ENCODE results near the gene PDS5B. TPM values are rescaled to one million over a fixed set of nuclear protein-coding genes. Genes with fewer than 3 reads are reported as not detected.

PDS5B gene
- total and polyA plus RNA-seq, 2 donors (not counting 1 experiment from before 2014, with no cell fraction given): 6.6 to 62.9 TPM

GRCh38 chr13:32761472-32761871, 175.2 kb downstream of the PDS5B start:
- H3K4me3 ChIP-seq (ENCODE audit: control extremely low read depth in 1 of 5, extremely low read depth in 1 of 5, insufficient read depth in 1 of 5, low read depth in 2 of 5, low read length in 4 of 5): no peak overlapping the region
- no peak overlapping the region for H3K4me3 Mint-ChIP-seq
- H3K27me3 ChIP-seq (replicated peaks in 1 of 4; ENCODE audit: control extremely low read depth in 1 of 4, control insufficient read depth in 3 of 4, insufficient read depth in 4 of 4, low read length in 3 of 4): no peaks in the 10 kb centered on the region
- WGBS (ENCODE audit: insufficient coverage): no CpG with 5 or more reads among the region's 2 CpGs
- H3K27ac Mint-ChIP-seq: no peak overlapping the region
- H3K27ac ChIP-seq (ENCODE audit: low read length in 2 of 2): no peak overlapping the region
- no peak overlapping the region for H3K9ac ChIP-seq (ENCODE audit: low read length)
- peaks cover 0 to 6% (median 4%) of the 10 kb centered on the region in 3 donors for H3K9me3 ChIP-seq (ENCODE audit: control extremely low read depth in 1 of 3, control insufficient read depth in 2 of 3, insufficient read depth in 1 of 3, low read length in 2 of 3)
- no peak for DNase-seq
- H3K79me2 ChIP-seq (ENCODE audit: control insufficient read depth, insufficient read depth, low read length): no peaks in the 10 kb centered on the region
- no peaks in the 10 kb centered on the region for H3K27me3 Mint-ChIP-seq
- H3K4me1 ChIP-seq (ENCODE audit: control insufficient read depth in 2 of 2, insufficient read depth in 2 of 2, low read length in 2 of 2): no peaks in the 10 kb centered on the region
- H2AFZ ChIP-seq (ENCODE audit: insufficient read depth, low read depth, low read length, poor library complexity, severe bottlenecking): no peak overlapping the region
- H4K20me1 ChIP-seq (ENCODE audit: control insufficient read depth, insufficient read depth, low read length, poor library complexity, severe bottlenecking): no peaks in the 10 kb centered on the region
- CTCF ChIA-PET: no interaction called here
- no peak overlapping the region for H3K4me2 ChIP-seq (replicated peaks; ENCODE audit: low read depth, low read length, poor library complexity, severe bottlenecking)
- H3K36me3 ChIP-seq (replicated peaks in 1 of 2; ENCODE audit: control extremely low read depth in 1 of 2, control insufficient read depth in 1 of 2, extremely low read depth in 1 of 2, insufficient read depth in 2 of 2, low read length in 1 of 2): peaks cover 11 to 48% of the 10 kb centered on the region in 2 experiments
- H3K9me3 Mint-ChIP-seq (ENCODE audit: insufficient read depth): peaks cover 7% of the 10 kb centered on the region
- intact Hi-C loops (cut with micrococcal nuclease): no loop called here
- POLR2A ChIA-PET: no interaction called here
- no peak for ATAC-seq (ENCODE audit: low read depth)
- TF ChIP-seq EZH2 (IDR thresholded peaks at IDR 0.05; ENCODE audit: borderline replicate concordance, insufficient read depth, low read depth, low read length, poor library complexity, severe bottlenecking) (no peak), CTCF (IDR thresholded peaks at IDR 0.05) (no peak)
- H3K4me1 Mint-ChIP-seq: no peaks in the 10 kb centered on the region

GRCh38 chr13:32779119-32779518, 192.9 kb downstream of the PDS5B start:
- peaks cover 2% of the 10 kb centered on the region for H3K9me3 Mint-ChIP-seq (ENCODE audit: insufficient read depth)
- Histone ChIP-seq H3K27ac (ENCODE audit: low read length in 2 of 2) (no peak overlapping the region), H3K4me2 (replicated peaks; ENCODE audit: low read depth, low read length, poor library complexity, severe bottlenecking) (no peak overlapping the region), H3K9ac (ENCODE audit: low read length) (no peak overlapping the region), H4K20me1 (ENCODE audit: control insufficient read depth, insufficient read depth, low read length, poor library complexity, severe bottlenecking) (no peaks in the 10 kb centered on the region), H3K79me2 (ENCODE audit: control insufficient read depth, insufficient read depth, low read length) (no peaks in the 10 kb centered on the region), H2AFZ (ENCODE audit: insufficient read depth, low read depth, low read length, poor library complexity, severe bottlenecking) (no peak overlapping the region), H3K36me3 (replicated peaks in 1 of 2; ENCODE audit: control extremely low read depth in 1 of 2, control insufficient read depth in 1 of 2, extremely low read depth in 1 of 2, insufficient read depth in 2 of 2, low read length in 1 of 2) (peaks cover 0 to 18% of the 10 kb centered on the region in 2 experiments), H3K9me3 (ENCODE audit: control extremely low read depth in 1 of 3, control insufficient read depth in 2 of 3, insufficient read depth in 1 of 3, low read length in 2 of 3) (no peaks in the 10 kb centered on the region), H3K27me3 (replicated peaks in 1 of 4; ENCODE audit: control extremely low read depth in 1 of 4, control insufficient read depth in 3 of 4, insufficient read depth in 4 of 4, low read length in 3 of 4) (no peaks in the 10 kb centered on the region), H3K4me3 (ENCODE audit: control extremely low read depth in 1 of 5, extremely low read depth in 1 of 5, insufficient read depth in 1 of 5, low read depth in 2 of 5, low read length in 4 of 5) (no peak overlapping the region), H3K4me1 (ENCODE audit: control insufficient read depth in 2 of 2, insufficient read depth in 2 of 2, low read length in 2 of 2) (no peaks in the 10 kb centered on the region)
- DNase-seq (no peak), ATAC-seq (ENCODE audit: low read depth) (no peak)
- CTCF ChIA-PET: no interaction called here
- H3K27me3 Mint-ChIP-seq: no peaks in the 10 kb centered on the region
- POLR2A ChIA-PET: no interaction called here
- H3K4me3 Mint-ChIP-seq: no peak overlapping the region
- H3K4me1 Mint-ChIP-seq: no peaks in the 10 kb centered on the region
- H3K27ac Mint-ChIP-seq: no peak overlapping the region
- TF ChIP-seq CTCF (IDR thresholded peaks at IDR 0.05) (no peak), EZH2 (IDR thresholded peaks at IDR 0.05; ENCODE audit: borderline replicate concordance, insufficient read depth, low read depth, low read length, poor library complexity, severe bottlenecking) (no peak)
- intact Hi-C loops (cut with micrococcal nuclease): no loop called here

Measured in B cell (primary cell).